HEK293 (cell line): ENCODE data around the gene MATCAP1.

ENCODE experiments used
- CTCF ChIA-PET: fragments of 350-600 bp; formaldehyde crosslinking; extraction: SDS; loops from one replicate; lab custom pipeline; 2021; ENCODE audit warnings: antibody characterized with exemption; lab: Yijun Ruan, JAX
- POLR2A ChIA-PET: fragments of 300-600 bp; formaldehyde crosslinking; extraction: SDS; loops from one replicate; lab custom pipeline; 2020; ENCODE audit warnings: antibody characterized with exemption, inconsistent platforms; lab: Yijun Ruan, JAX
- H3K27ac ChIP-seq: fragments of 200-500 bp; sonication (Bioruptor generic); 2 replicates; pipeline ENCODE4 v1.5.1; 2014; ENCODE audit warnings: low read depth, low read length, control low read depth, inconsistent platforms; ENCODE audit errors: extremely low read depth
- H3K36me3 ChIP-seq, 2 experiments: fragments of 200-500 bp in 1 of 2; sonication (Bioruptor generic) in 1 of 2; 1 replicate in 1 of 2; 2 replicates in 1 of 2; pipeline ENCODE4 v1.5.1; 2014 to 2017; ENCODE audit warnings: inconsistent platforms in 2 of 2, low read length in 2 of 2; ENCODE audit not compliant: control insufficient read depth in 2 of 2, insufficient read depth in 1 of 2
- H3K4me1 ChIP-seq: fragments of 200-500 bp; sonication (Bioruptor generic); 2 replicates; pipeline ENCODE4 v1.5.1; 2014; ENCODE audit warnings: mild to moderate bottlenecking, low read length, inconsistent platforms; ENCODE audit not compliant: control insufficient read depth, insufficient read depth
- H3K4me3 ChIP-seq: 2 replicates; pipeline ENCODE4 v1.5.1; 2011; ENCODE audit warnings: low read depth, mild to moderate bottlenecking, control low read depth, low read length, moderate library complexity
- H3K9me3 ChIP-seq: fragments of 200-500 bp; sonication (Bioruptor generic); 2 replicates; pipeline ENCODE4 v1.5.1; 2014; ENCODE audit warnings: low read depth, low read length, inconsistent platforms; ENCODE audit not compliant: control insufficient read depth, insufficient read depth
- MYNN ChIP-seq: fragments of 450-650 bp; formaldehyde crosslinking; IDR thresholded peaks from 2 replicates; pipeline ENCODE4 v1.5.1; 2016; ENCODE audit warnings: missing biosample characterization, missing genetic modification characterization, borderline replicate concordance
- SCRT1 ChIP-seq: fragments of 450-650 bp; formaldehyde crosslinking; IDR thresholded peaks from 2 replicates; pipeline ENCODE4 v1.5.1; 2016; ENCODE audit warnings: missing biosample characterization, missing genetic modification characterization, borderline replicate concordance
- SCRT2 ChIP-seq: fragments of 450-650 bp; formaldehyde crosslinking; IDR thresholded peaks from 2 replicates; pipeline ENCODE4 v1.5.1; 2016; ENCODE audit warnings: missing biosample characterization, missing genetic modification characterization
- SP3 ChIP-seq: fragments of 450-650 bp; formaldehyde crosslinking; IDR thresholded peaks from 2 replicates; pipeline ENCODE4 v1.5.1; 2016; ENCODE audit warnings: missing biosample characterization, missing genetic modification characterization
- YY1 ChIP-seq: fragments of 450-650 bp; formaldehyde crosslinking; IDR thresholded peaks from 2 replicates; pipeline ENCODE4 v1.5.1; 2018; ENCODE audit warnings: missing biosample characterization, missing genetic modification characterization
- ZBTB7A ChIP-seq: fragments of 450-650 bp; formaldehyde crosslinking; IDR thresholded peaks from 2 replicates; pipeline ENCODE4 v1.5.1; 2016; ENCODE audit warnings: low read depth, missing biosample characterization, missing genetic modification characterization
- ZFP3 ChIP-seq: fragments of 450-650 bp; formaldehyde crosslinking; IDR thresholded peaks from 2 replicates; pipeline ENCODE4 v1.5.1; 2016; ENCODE audit warnings: low read depth, missing biosample characterization, missing genetic modification characterization
- ZFP41 ChIP-seq: fragments of 450-650 bp; formaldehyde crosslinking; IDR thresholded peaks from 2 replicates; pipeline ENCODE4 v1.5.1; 2016; ENCODE audit warnings: missing biosample characterization, missing genetic modification characterization, borderline replicate concordance
- ZIC2 ChIP-seq: fragments of 450-650 bp; formaldehyde crosslinking; IDR thresholded peaks from 2 replicates; pipeline ENCODE4 v1.5.1; 2016; ENCODE audit warnings: missing biosample characterization, missing genetic modification characterization
- ZNF324 ChIP-seq: fragments of 450-650 bp; formaldehyde crosslinking; IDR thresholded peaks from 2 replicates; pipeline ENCODE4 v1.5.1; 2016; ENCODE audit warnings: missing biosample characterization, missing genetic modification characterization
- ZNF362 ChIP-seq: fragments of 450-650 bp; formaldehyde crosslinking; IDR thresholded peaks from 2 replicates; pipeline ENCODE4 v1.5.1; 2016; ENCODE audit warnings: missing biosample characterization, missing genetic modification characterization
- ZNF514 ChIP-seq: fragments of 450-650 bp; formaldehyde crosslinking; IDR thresholded peaks from 2 replicates; pipeline ENCODE4 v1.5.1; 2016; ENCODE audit warnings: missing biosample characterization, missing genetic modification characterization
- ZNF549 ChIP-seq: fragments of 450-650 bp; IDR thresholded peaks from 2 replicates; pipeline ENCODE4 v1.5.1; 2018; ENCODE audit warnings: missing biosample characterization, missing genetic modification characterization, mild to moderate bottlenecking, inconsistent platforms, moderate library complexity
- ZNF621 ChIP-seq: fragments of 450-650 bp; formaldehyde crosslinking; IDR thresholded peaks from 2 replicates; pipeline ENCODE4 v1.5.1; 2017; ENCODE audit warnings: missing biosample characterization, missing genetic modification characterization
- ZNF654 ChIP-seq: fragments of 450-650 bp; formaldehyde crosslinking; IDR thresholded peaks from 2 replicates; pipeline ENCODE4 v1.5.1; 2016; ENCODE audit warnings: low read depth, missing biosample characterization, missing genetic modification characterization
- ZNF792 ChIP-seq: fragments of 450-650 bp; formaldehyde crosslinking; IDR thresholded peaks from 2 replicates; pipeline ENCODE4 v1.5.1; 2016; ENCODE audit warnings: missing biosample characterization, missing genetic modification characterization
- ZXDB ChIP-seq: fragments of 450-650 bp; formaldehyde crosslinking; IDR thresholded peaks from 2 replicates; pipeline ENCODE4 v1.5.1; 2016; ENCODE audit warnings: missing biosample characterization, missing genetic modification characterization

The MATCAP1 gene

GRCh38 chr16:67206838-67207248, 23.1 kb upstream of the MATCAP1 start:
- ChIA-PET CTCF (interaction anchor here (0.6 kb wide), 1 partner anchor 55 kb away, joined by 6 read pairs; no protein-coding TSS in a partner anchor), POLR2A (interaction anchor here (3.2 kb wide), 1 partner anchor 9 kb away, joined by 11 read pairs; the partner anchor contains the start of gene ELMO3)
- TF ChIP-seq ZIC2, result peak; percentile 81
- TF ChIP-seq MYNN (tag by site-specific recombination), result no peak
- peaks cover 0 to 41% of the 10 kb centered on the region in 2 experiments; a peak in 1 of 3 replicates for H3K36me3 ChIP-seq
- H3K4me3 ChIP-seq, result no peak overlapping the region
- H3K9me3 ChIP-seq, result no peaks in the 10 kb centered on the region
- H3K4me1 ChIP-seq, result no peaks in the 10 kb centered on the region
- no peak overlapping the region for H3K27ac ChIP-seq

GRCh38 chr16:67206129-67206837, 22.5 kb upstream of the MATCAP1 start:
- peaks cover 0 to 44% of the 10 kb centered on the region in 2 experiments; a peak in 1 of 3 replicates for H3K36me3 ChIP-seq
- H3K9me3 ChIP-seq, result no peaks in the 10 kb centered on the region
- no peaks in the 10 kb centered on the region for H3K4me1 ChIP-seq
- ChIA-PET POLR2A (interaction anchor here (3.2 kb wide), 1 partner anchor 8 kb away, joined by 11 read pairs; the partner anchor contains the start of gene ELMO3), CTCF (no interaction called here)
- TF ChIP-seq SCRT1 (tag by site-specific recombination), result peak; percentile 54; the same call in 1 of the 2 replicates
- peak; percentile 49; the same call in 1 of the 2 replicates for TF ChIP-seq SCRT2 (tag by site-specific recombination)
- no peak for TF ChIP-seq YY1 (tag by site-specific recombination)
- no peak overlapping the region for H3K27ac ChIP-seq
- no peak overlapping the region for H3K4me3 ChIP-seq

- Histone ChIP-seq H3K4me1 (no peaks in the 10 kb centered on the region), H3K4me3 (no peak overlapping the region), H3K9me3 (no peaks in the 10 kb centered on the region), H3K36me3 (peaks cover 0 to 56% of the 10 kb centered on the region in 2 experiments; a peak in 1 of 3 replicates), H3K27ac (no peak overlapping the region)
- ChIA-PET POLR2A (interaction anchor here (1.3 kb wide), 1 partner anchor 10 kb away, joined by 3 read pairs; no protein-coding TSS in a partner anchor), CTCF (interaction anchor here (0.8 kb wide), 1 partner anchor 308 kb away, joined by 3 read pairs; no protein-coding TSS in a partner anchor)
- TF ChIP-seq ZFP3 (tag by site-specific recombination), result no peak
Measured at GRCh38 chr16:67204076-67204475, 20.3 kb upstream of the MATCAP1 start.

GRCh38 chr16:67202956-67203493, 19.3 kb upstream of the MATCAP1 start:
- peaks cover 0 to 65% of the 10 kb centered on the region in 2 experiments; a peak in 1 of 3 replicates for H3K36me3 ChIP-seq
- no peaks in the 10 kb centered on the region for H3K4me1 ChIP-seq
- TF ChIP-seq ZNF654 (tag by site-specific recombination) (no peak), ZNF549 (tag by site-specific recombination) (no peak), SP3 (tag by site-specific recombination) (no peak), ZNF362 (tag by site-specific recombination) (no peak), ZBTB7A (tag by site-specific recombination) (no peak), ZNF792 (tag by site-specific recombination) (no peak), ZNF621 (tag by site-specific recombination) (no peak), ZFP41 (tag by site-specific recombination) (no peak), ZNF514 (tag by site-specific recombination) (no peak), ZXDB (tag by site-specific recombination) (no peak), ZNF324 (tag by site-specific recombination) (no peak)
- no peak overlapping the region for H3K27ac ChIP-seq
- ChIA-PET POLR2A (interaction anchor here (1.2 kb wide), 1 partner anchor 22 kb away, joined by 6 read pairs; no protein-coding TSS in a partner anchor), CTCF (no interaction called here)
- no peak overlapping the region for H3K4me3 ChIP-seq
- no peaks in the 10 kb centered on the region for H3K9me3 ChIP-seq
